HG03469 (cell line): Measurements from ENCODE around the gene RNF130.
"Not testable (repeated sequence)": the region's sequence is repeated elsewhere in the genome, so short reads cannot be mapped to it uniquely, and the experiment has no call there.

ENCODE experiments used
- ATAC-seq: cut with Tn5 transposase; IDR thresholded peaks from one replicate; pipeline ENCODE4 v1.9.1; 2021; ENCODE audit warnings: mild to moderate bottlenecking, moderate library complexity, moderate number of reproducible peaks; ENCODE audit not compliant: unreplicated experiment

The RNF130 gene

GRCh38 chr5:180026320-180026719 lies 45.2 kb downstream of the RNF130 start:
- ATAC-seq, result no peak

- no peak for ATAC-seq
These were observed 49.7 kb downstream of the RNF130 start for GRCh38 chr5:180021900-180022299.

GRCh38 chr5:180020176-180020575 lies 51.4 kb downstream of the RNF130 start:
- no peak for ATAC-seq

- no peak for ATAC-seq
These were observed 53.1 kb downstream of the RNF130 start for GRCh38 chr5:180018347-180019060.

GRCh38 chr5:180015523-180015922 lies 56.0 kb downstream of the RNF130 start:
- ATAC-seq, result not testable (repeated sequence)

- ATAC-seq, result no peak
These were observed 57.9 kb downstream of the RNF130 start for GRCh38 chr5:180013678-180014077.

GRCh38 chr5:180012316-180012715 lies 59.2 kb downstream of the RNF130 start:
- ATAC-seq, result no peak

GRCh38 chr5:180010636-180011035 lies 60.9 kb downstream of the RNF130 start:
- ATAC-seq, result no peak

GRCh38 chr5:180009581-180009980 lies 62.0 kb downstream of the RNF130 start:
- no peak for ATAC-seq

GRCh38 chr5:180008433-180008832 lies 63.1 kb downstream of the RNF130 start:
- ATAC-seq, result no peak

- ATAC-seq, result no peak
These were observed 64.0 kb downstream of the RNF130 start for GRCh38 chr5:180007582-180007981.

GRCh38 chr5:180006141-180006540 lies 65.4 kb downstream of the RNF130 start:
- ATAC-seq, result no peak

GRCh38 chr5:180003127-180003526 lies 68.4 kb downstream of the RNF130 start:
- ATAC-seq, result no peak

GRCh38 chr5:180001742-180002141 lies 69.8 kb downstream of the RNF130 start:
- ATAC-seq, result no peak

GRCh38 chr5:180001136-180001535 lies 70.4 kb downstream of the RNF130 start:
- ATAC-seq, result no peak

GRCh38 chr5:179998485-179998884 lies 73.1 kb downstream of the RNF130 start:
- no peak for ATAC-seq

GRCh38 chr5:179994583-179995323 lies 76.8 kb downstream of the RNF130 start:
- ATAC-seq, result no peak

- ATAC-seq, result not testable (repeated sequence)
These were observed 78.7 kb downstream of the RNF130 start for GRCh38 chr5:179992855-179993254.

- no peak for ATAC-seq
These were observed 80.5 kb downstream of the RNF130 start for GRCh38 chr5:179991106-179991505.

GRCh38 chr5:179990525-179990924 lies 81.0 kb downstream of the RNF130 start:
- ATAC-seq, result not testable (repeated sequence)

GRCh38 chr5:179986328-179986727 lies 85.2 kb downstream of the RNF130 start:
- ATAC-seq, result no peak

GRCh38 chr5:179981636-179982035 lies 89.9 kb downstream of the RNF130 start:
- no peak for ATAC-seq
